Neural cell (in vitro differentiated cells): Measurements from ENCODE around the gene BTNL3.

ENCODE experiments used
- CTCF ChIP-seq: fragments of 450-650 bp; IDR thresholded peaks from 2 replicates; pipeline ENCODE4 v1.5.1; 2014; ENCODE audit warnings: antibody characterized with exemption, mild to moderate bottlenecking, moderate library complexity; ENCODE audit not compliant: poor library complexity, severe bottlenecking
- RAD21 ChIP-seq: fragments of 450-650 bp; conservative IDR thresholded peaks from 2 replicates; pipeline ENCODE4 v1.6.1; 2014; ENCODE audit warnings: antibody characterized with exemption, mild to moderate bottlenecking, moderate library complexity
- SMC3 ChIP-seq: fragments of 450-650 bp; conservative IDR thresholded peaks from 2 replicates; pipeline ENCODE4 v1.6.1; 2014; ENCODE audit warnings: antibody characterized with exemption, mild to moderate bottlenecking, moderate library complexity; ENCODE audit not compliant: poor library complexity

DNA sequence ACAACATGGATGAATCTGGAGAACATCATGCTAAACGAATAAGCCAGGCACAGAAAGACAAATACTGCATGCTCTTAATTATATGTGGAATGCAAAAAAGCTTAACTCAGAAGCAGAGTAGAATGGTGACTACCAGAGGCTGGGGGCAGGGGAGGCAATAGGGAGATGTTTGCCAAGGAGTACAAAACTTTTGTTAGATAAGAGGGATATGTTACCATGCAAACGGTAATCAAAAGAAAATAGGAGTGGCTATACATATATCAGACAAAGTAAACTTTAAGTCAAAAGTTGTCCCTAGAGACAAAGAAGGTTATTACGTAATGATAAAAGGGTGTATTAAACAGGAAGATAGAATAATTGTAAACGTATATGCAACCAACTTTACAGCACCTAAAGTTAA lies 17.8 kb upstream of the BTNL3 start:
- TF ChIP-seq SMC3 (no peak), CTCF (no peak), RAD21 (no peak)
